ENCODE results near the gene SNAPC2.

GRCh38 chr19:7968796-7969554, 48.8 kb downstream of the SNAPC2 start:
- TF ChIP-seq CTCF (IDR thresholded peaks at IDR 0.05) (no peak), EZH2 (IDR thresholded peaks at IDR 0.05; ENCODE audit: borderline replicate concordance, insufficient read depth, low read depth, low read length, poor library complexity, severe bottlenecking) (no peak)
